Stomach (tissue), 4 donors: ENCODE data around the gene USP7.

Experiments
- CTCF ChIP-seq, 7 experiments: fragments of 450-650 bp in 4 of 7; fragments of 200-600 bp in 3 of 7; sonication (generic) in 3 of 7; IDR thresholded peaks; one replicate each; pipeline ENCODE4 v1.5.1; 2016 to 2019; ENCODE audit warnings: antibody characterized with exemption in 7 of 7, control low read depth in 2 of 7, mild to moderate bottlenecking in 1 of 7
- POLR2AphosphoS5 ChIP-seq, 3 donors: sonication (generic); formaldehyde crosslinking; IDR thresholded peaks; one replicate each; pipeline ENCODE4 v1.6.1; 2016; ENCODE audit warnings: antibody characterized with exemption in 3 of 3

- no peak for TF ChIP-seq CTCF (IDR thresholded peaks at IDR 0.05)
- TF ChIP-seq POLR2AphosphoS5 (IDR thresholded peaks at IDR 0.05) = no peak
Observed at GRCh38 chr16:8946544-8946943, 17.2 kb downstream of the USP7 start.
